Measurements from ENCODE around the gene GPC6. TPM values are rescaled to one million over a fixed set of nuclear protein-coding genes. Genes with fewer than 3 reads are reported as not detected.

GPC6 gene
- polyA plus RNA-seq, 6 donors from 2014 or later = not detected

DNA sequence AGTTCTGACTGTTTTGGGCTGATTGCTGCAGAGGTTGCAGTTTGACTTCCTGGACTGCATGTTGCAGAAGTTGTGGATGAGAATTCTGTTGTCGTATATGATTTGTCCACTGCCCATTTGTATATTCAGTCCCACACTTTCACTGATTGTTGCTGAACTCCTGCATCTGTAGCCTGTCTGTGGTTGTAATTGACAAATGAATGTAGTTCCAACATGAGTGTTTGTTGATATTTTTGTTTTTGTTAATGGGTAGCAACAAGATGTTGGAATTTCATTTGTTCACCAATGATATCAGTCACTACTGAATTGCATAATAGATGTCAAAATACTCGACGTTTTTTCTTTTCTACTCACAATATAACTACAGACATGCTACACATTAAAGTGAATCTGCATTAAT lies 719.0 kb downstream of the GPC6 start:
- Mint-ChIP-seq H3K36me3 (no peaks in the 10 kb centered on the region), H3K27ac (no peak overlapping the region), H3K4me1 (no peaks in the 10 kb centered on the region), H3K9me3 (peaks cover 0 to 4% (median 0%) of the 10 kb centered on the region in 7 donors), H3K4me3 (no peak overlapping the region), H3K27me3 (no peaks in the 10 kb centered on the region)
- ATAC-seq (ENCODE audit: low read depth in 2 of 2) (no peak), DNase-seq (no peak)

DNA sequence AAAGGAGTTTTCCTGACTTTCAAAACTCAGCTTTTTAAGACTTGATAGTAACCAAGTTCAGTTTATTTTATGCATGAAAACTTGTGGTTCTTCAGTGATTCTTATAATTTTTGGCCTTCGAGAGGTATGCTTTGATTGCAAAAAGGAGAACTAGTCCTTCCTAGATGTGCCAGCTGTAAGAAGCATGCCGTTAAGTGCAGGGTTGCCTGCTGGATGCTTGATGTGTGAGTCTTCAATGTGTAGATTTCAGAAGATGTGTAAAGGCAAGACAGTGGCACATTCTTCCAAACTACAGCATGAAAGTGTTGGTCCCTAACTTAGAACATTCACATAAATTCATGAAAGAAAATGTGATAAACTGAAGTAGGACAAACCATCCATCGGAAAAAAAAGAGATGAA lies 720.4 kb downstream of the GPC6 start:
- H3K9me3 Mint-ChIP-seq = peaks cover 0 to 4% (median 0%) of the 10 kb centered on the region in 7 donors

DNA sequence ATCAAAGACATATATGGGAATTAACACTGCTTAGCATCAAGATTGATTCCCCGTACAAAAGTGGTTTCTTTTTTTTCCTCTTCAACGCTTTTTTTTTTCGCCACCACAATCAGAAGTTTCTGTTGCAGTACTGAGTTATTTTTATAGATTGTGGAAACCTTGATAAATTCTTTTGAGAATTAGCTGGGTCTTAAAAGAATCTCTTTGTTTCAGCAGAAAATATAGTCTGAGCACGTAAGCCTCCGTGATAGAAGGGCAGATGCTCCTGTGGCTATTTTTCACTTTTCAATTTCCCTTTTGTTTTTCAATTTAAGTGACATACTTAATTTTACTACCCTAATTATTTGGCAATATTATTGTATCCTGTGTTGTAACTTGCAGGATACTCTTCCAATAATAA lies 721.0 kb downstream of the GPC6 start:
- ATAC-seq (ENCODE audit: low read depth in 2 of 2) = no peak
- no peak overlapping the region for H3K27ac Mint-ChIP-seq
- H3K9me3 Mint-ChIP-seq = peaks cover 0 to 4% (median 0%) of the 10 kb centered on the region in 7 donors
- no peak overlapping the region for H3K4me3 Mint-ChIP-seq
- no peaks in the 10 kb centered on the region for H3K36me3 Mint-ChIP-seq
- no peaks in the 10 kb centered on the region for H3K27me3 Mint-ChIP-seq
- no peak for DNase-seq
- no peaks in the 10 kb centered on the region for H3K4me1 Mint-ChIP-seq

More for the DNA sequence above, 720.4 kb downstream of the GPC6 start:
- no peaks in the 10 kb centered on the region for H3K36me3 Mint-ChIP-seq
- no peaks in the 10 kb centered on the region for H3K4me1 Mint-ChIP-seq
- DNase-seq (no peak), ATAC-seq (ENCODE audit: low read depth in 2 of 2) (no peak)
- H3K27ac Mint-ChIP-seq = no peak overlapping the region
- H3K27me3 Mint-ChIP-seq = no peaks in the 10 kb centered on the region
- no peak overlapping the region for H3K4me3 Mint-ChIP-seq

DNA sequence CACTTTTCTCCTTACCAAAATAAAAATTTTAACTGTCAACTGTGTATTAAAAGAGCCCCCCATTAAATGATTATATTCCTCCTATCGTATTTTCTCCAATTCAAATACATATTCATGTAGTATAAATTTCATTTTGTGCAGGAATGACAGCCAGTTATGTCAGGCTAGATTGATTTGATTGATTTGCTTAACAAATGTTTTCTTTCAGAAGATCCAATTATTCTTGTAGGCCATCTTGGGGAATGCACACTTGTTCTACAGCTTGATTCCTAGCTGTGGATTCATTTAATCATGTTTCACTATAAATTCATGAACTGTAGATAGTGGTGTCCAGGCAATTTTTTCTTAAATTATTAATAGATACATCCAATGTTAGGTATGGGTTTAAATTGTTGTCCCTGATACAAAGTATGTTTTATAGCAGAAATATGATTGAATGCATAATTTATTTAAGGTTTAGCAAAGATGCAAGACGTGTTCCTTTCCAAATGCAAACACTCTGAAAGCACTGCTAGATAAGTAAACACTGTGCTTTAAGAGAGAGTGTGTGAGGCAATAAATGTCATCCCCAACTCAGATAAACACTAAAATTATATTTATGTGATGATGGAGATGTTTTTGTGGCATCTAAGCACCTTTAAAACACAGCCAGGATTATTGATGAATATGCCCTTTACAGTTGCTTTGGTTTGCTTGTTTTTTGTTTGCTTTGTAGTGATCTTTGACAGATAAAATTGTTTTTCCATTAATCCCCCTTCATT lies 721.7 kb downstream of the GPC6 start:
- ATAC-seq (ENCODE audit: low read depth in 2 of 2) (no peak), DNase-seq (no peak)
- H3K27ac Mint-ChIP-seq = no peak overlapping the region
- H3K27me3 Mint-ChIP-seq = no peaks in the 10 kb centered on the region
- no peaks in the 10 kb centered on the region for H3K36me3 Mint-ChIP-seq
- no peaks in the 10 kb centered on the region for H3K4me1 Mint-ChIP-seq
- H3K4me3 Mint-ChIP-seq = no peak overlapping the region
- H3K9me3 Mint-ChIP-seq = peaks cover 0 to 4% (median 0%) of the 10 kb centered on the region in 7 donors

DNA sequence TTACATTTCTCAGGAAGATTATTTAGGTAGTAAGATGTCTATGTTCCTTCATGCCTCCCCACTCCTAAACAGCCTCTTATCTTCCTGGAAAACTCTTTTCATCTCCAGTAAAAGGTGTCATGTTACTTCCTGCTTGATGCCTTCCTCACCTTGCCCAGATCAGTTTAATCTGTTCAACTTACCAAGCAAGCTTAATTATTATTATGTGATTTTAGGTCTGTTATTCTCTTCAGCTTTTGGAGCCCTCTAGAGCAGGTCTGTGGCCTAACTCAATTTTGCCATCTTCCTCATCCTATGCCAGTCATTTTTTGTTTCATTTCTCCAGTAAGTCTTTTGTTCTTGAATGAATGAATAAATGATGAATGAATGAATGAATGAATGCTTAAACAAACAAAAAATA lies 724.5 kb downstream of the GPC6 start:
- Mint-ChIP-seq H3K4me1 (no peaks in the 10 kb centered on the region), H3K9me3 (no peaks in the 10 kb centered on the region), H3K27me3 (no peaks in the 10 kb centered on the region)

DNA sequence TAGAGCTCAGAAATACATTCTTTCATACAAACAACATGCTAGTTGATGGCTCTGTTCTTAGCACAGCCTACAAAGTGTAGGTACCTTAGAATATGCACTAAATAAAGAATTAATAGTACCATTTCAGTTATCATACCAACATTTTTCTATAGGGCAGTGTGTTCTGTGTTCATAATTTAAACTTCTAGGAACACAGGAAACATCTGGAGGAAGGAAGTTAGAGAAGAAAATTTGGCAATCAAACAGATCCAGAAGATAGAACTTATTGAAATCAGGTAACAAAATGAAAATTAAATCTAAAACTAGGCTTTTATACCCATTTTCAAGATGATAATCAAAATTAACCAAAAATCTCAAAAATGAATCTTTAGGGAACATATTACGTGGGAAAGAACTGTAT lies 725.3 kb downstream of the GPC6 start:
- Mint-ChIP-seq H3K4me1 (no peaks in the 10 kb centered on the region), H3K4me3 (no peak overlapping the region), H3K27me3 (no peaks in the 10 kb centered on the region), H3K36me3 (no peaks in the 10 kb centered on the region), H3K9me3 (no peaks in the 10 kb centered on the region), H3K27ac (no peak overlapping the region)
- ATAC-seq (ENCODE audit: low read depth in 2 of 2) (no peak), DNase-seq (no peak)

More for the DNA sequence above, 724.5 kb downstream of the GPC6 start:
- ATAC-seq (ENCODE audit: low read depth in 2 of 2) (no peak), DNase-seq (no peak)
- Mint-ChIP-seq H3K36me3 (no peaks in the 10 kb centered on the region), H3K27ac (no peak overlapping the region), H3K4me3 (no peak overlapping the region)

DNA sequence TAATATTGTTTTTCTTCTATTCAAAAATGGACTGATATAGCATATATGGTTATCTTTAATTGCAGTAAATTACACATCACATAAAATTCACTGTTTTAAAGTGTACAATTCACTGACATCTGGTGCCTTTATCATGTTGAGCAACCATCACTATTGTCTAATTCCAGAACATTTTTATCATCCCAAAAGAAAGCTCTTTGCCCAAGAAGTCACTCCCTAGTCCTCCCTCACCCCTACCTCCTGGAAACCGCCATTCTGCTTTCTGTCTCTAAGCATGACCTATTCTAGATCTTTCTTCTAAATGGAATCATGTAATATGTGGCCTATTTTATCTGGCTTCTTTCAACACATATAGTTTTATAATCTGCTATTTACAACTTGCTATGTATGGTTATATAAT lies 727.2 kb downstream of the GPC6 start:
- no peak overlapping the region for H3K27ac Mint-ChIP-seq
- peaks cover 0 to 1% (median 0%) of the 10 kb centered on the region in 7 donors for H3K9me3 Mint-ChIP-seq
- no peak overlapping the region for H3K4me3 Mint-ChIP-seq
- no peak for ATAC-seq (ENCODE audit: low read depth in 2 of 2)
- H3K4me1 Mint-ChIP-seq = no peaks in the 10 kb centered on the region
- no peaks in the 10 kb centered on the region for H3K36me3 Mint-ChIP-seq
- DNase-seq = no peak
- no peaks in the 10 kb centered on the region for H3K27me3 Mint-ChIP-seq

DNA sequence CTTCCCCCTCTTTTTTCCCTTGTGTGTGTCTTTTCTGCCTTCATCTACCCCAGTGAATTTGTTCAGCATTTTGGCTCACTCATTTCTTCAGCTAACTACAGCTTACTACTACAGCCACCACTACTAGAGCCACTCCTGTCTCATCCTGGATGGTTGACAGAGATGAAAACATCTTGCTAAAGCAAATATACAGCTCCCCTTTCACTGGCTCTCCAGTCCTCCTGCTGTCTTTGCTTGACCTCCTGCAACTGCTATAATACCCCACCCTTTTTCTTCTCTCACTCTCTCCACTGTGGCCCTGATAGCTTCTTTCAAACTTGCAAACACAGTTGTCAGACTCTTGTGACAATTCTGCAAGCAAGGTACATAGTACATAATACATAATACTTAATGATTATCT lies 729.3 kb downstream of the GPC6 start:
- Mint-ChIP-seq H3K27ac (no peak overlapping the region), H3K4me3 (no peak overlapping the region), H3K36me3 (no peaks in the 10 kb centered on the region), H3K4me1 (no peaks in the 10 kb centered on the region), H3K9me3 (peaks cover 0 to 7% (median 3%) of the 10 kb centered on the region in 7 donors), H3K27me3 (no peaks in the 10 kb centered on the region)
- ATAC-seq (ENCODE audit: low read depth in 2 of 2) (no peak), DNase-seq (no peak)

DNA sequence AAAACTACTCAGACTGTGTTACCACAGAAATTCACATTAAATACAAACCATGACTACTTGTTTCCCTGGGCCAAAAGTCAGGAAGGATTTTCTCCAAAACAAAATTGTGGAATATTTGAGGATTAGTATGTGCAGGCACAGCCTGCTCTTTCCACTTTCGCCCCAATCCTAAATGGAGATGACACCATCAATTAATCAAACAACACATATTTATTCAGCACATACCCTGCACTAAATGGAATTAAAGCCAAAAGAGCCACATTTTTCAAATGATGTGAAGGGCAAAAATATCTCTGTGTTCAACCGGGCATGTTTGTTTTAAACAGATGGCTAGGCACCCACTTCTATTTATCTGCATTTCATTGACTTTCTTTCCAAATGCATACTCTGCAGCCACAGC lies 729.8 kb downstream of the GPC6 start:
- H3K9me3 Mint-ChIP-seq = peaks cover 0 to 7% (median 3%) of the 10 kb centered on the region in 7 donors
- H3K4me3 Mint-ChIP-seq = no peak overlapping the region
- H3K36me3 Mint-ChIP-seq = no peaks in the 10 kb centered on the region
- ATAC-seq (ENCODE audit: low read depth in 2 of 2) (no peak), DNase-seq (no peak)
- no peaks in the 10 kb centered on the region for H3K4me1 Mint-ChIP-seq
- H3K27ac Mint-ChIP-seq = no peak overlapping the region
- no peaks in the 10 kb centered on the region for H3K27me3 Mint-ChIP-seq

DNA sequence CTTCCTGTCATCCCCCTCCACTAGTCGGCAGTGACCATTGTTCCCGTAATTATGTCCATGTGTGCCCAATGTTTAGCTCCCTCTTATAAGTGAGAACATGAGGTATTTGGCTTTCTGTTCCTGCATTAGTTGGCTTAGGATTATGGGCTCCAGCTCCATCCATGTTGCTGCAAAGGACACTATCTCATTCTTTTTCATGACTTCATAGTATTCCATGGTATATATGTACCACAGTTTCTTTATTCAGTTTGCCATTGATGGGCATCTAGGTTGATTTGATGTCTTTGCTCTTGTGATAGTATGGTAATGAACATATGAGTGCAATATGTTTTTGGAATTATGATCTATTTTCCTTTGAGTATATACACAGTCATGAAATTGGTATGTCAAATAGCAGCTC lies 730.8 kb downstream of the GPC6 start:
- Mint-ChIP-seq H3K9me3 (peaks cover 0 to 7% (median 3%) of the 10 kb centered on the region in 7 donors), H3K27me3 (no peaks in the 10 kb centered on the region)
- no peak for ATAC-seq (ENCODE audit: low read depth in 2 of 2)

DNA sequence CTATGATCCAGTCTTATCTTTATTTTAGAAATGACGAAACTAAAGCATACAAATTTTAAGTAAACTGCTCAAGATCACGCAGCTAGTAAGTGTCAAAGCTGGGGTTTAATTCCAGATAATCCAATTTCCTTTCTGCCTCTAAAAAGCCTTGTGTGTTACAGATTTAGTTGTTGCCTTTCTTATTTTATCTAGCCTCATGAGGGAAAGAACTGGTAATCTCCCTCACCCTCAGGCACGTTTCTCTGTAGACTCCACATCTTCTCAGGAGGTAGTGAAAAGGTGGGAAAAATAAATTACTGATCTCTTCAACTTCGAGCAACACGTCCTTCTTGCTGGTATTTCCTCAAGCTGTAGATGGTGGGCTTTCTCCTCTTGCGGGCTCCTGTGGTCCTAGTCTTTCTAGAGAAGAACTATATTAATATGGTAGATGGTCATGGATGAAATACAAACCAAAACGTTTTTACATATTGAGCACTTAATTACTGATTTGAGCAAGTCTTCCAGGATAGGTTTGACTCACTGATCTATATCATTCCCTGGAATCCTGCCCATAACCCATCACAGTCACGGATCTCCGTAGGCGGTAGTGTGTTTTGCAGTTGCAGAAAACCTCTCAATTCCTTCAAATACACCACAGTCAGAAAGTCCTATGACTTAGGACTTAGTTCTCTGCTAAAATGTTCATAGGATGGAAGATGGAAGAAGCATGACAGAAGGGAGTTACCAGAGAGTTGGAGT lies 733.4 kb downstream of the GPC6 start:
- no peaks in the 10 kb centered on the region for H3K36me3 Mint-ChIP-seq
- H3K27me3 Mint-ChIP-seq = no peaks in the 10 kb centered on the region
- no peaks in the 10 kb centered on the region for H3K4me1 Mint-ChIP-seq
- H3K4me3 Mint-ChIP-seq = no peak overlapping the region
- no peak for DNase-seq
- no peak for ATAC-seq (ENCODE audit: low read depth in 2 of 2)
- peaks cover 0 to 7% (median 3%) of the 10 kb centered on the region in 7 donors for H3K9me3 Mint-ChIP-seq
- H3K27ac Mint-ChIP-seq = no peak overlapping the region

More for the DNA sequence above, 730.8 kb downstream of the GPC6 start:
- Mint-ChIP-seq H3K27ac (no peak overlapping the region), H3K4me1 (no peaks in the 10 kb centered on the region), H3K4me3 (no peak overlapping the region), H3K36me3 (no peaks in the 10 kb centered on the region)
- DNase-seq = no peak

DNA sequence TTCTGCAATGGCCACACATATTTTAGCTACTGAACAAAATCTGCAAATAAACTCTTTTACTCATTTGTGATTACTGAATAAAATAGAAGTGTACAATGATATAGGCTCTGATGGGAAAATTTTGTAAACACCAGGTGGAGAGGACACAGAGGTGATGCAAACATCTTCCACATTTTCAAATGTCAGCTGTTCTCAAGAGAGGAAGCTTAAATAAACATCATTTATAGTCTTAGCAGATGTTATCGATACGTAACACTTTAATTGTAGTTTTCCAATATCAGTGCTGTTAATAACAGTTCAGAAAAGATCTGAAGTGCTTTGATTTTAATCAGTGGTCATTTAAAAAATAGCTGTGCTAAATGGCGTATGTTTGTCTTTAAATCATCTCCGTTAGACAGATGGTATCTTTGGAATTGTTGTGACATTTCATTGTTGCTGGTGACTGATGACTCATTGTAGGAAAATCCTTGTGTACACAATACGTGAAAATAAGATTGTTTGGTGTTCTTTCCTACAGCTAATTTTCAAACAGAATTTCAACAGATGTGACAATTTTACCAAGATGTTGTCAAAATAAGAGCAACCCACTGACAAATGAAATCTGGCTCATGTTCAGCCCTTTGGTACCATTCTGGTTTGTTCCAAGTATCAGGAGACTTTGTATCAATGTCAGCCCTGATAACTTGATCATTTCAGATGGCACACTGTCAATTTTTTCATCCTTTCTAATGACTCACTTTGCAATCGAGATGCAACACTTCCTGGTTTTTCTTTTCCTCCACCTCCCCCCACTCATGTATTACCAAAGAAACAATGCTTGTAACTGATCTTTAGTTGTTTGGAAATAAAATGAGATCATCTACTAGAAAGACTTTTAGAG lies 736.9 kb downstream of the GPC6 start:
- H3K4me1 Mint-ChIP-seq = no peaks in the 10 kb centered on the region
- H3K4me3 Mint-ChIP-seq = no peak overlapping the region
- H3K36me3 Mint-ChIP-seq = no peaks in the 10 kb centered on the region
- peaks cover 0 to 7% (median 2%) of the 10 kb centered on the region in 7 donors for H3K9me3 Mint-ChIP-seq
- H3K27ac Mint-ChIP-seq = no peak overlapping the region
- H3K27me3 Mint-ChIP-seq = peaks cover 0 to 5% (median 0%) of the 10 kb centered on the region in 3 donors
- DNase-seq (no peak), ATAC-seq (ENCODE audit: low read depth in 2 of 2) (no peak)

DNA sequence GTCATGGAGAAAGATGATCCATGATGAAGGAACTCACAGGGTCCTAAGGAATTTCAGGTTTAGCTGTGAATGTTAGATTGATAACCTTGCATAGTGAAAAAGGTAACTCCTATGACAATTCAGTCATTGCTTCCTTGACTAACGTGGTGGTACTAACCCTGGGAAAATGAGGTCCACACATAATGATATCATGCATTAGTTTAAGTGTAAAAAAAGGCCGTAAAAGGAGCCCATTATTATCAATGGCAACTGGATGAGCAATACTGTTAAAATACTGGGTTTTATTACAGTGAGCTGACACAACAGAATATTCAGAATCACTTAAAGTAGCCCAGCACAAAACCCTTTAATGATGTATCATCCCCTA lies 737.5 kb downstream of the GPC6 start:
- Mint-ChIP-seq H3K36me3 (no peaks in the 10 kb centered on the region), H3K27me3 (peaks cover 0 to 5% (median 0%) of the 10 kb centered on the region in 3 donors)

More for the DNA sequence above, 737.5 kb downstream of the GPC6 start:
- peaks cover 0 to 7% (median 2%) of the 10 kb centered on the region in 7 donors for H3K9me3 Mint-ChIP-seq
- no peak for ATAC-seq (ENCODE audit: low read depth in 2 of 2)
- DNase-seq = no peak
- no peak overlapping the region for H3K4me3 Mint-ChIP-seq
- H3K27ac Mint-ChIP-seq = no peak overlapping the region
- no peaks in the 10 kb centered on the region for H3K4me1 Mint-ChIP-seq
